ENCODE data around the gene ARHGAP44.

ARHGAP44 gene

GRCh38 chr17:13024526-13025257 is 235.4 kb downstream of the ARHGAP44 start (continued):
- TF ChIP-seq ZNF529 (tag by site-specific recombination; IDR thresholded peaks at IDR 0.05; ENCODE audit: insufficient replicate concordance) (no peak), ZNF707 (tag by site-specific recombination; IDR thresholded peaks at IDR 0.05) (0 out of 2 replicates have a peak, but pooled peaks have one; percentile 40), MZF1 (tag by site-specific recombination; IDR thresholded peaks at IDR 0.05; ENCODE audit: borderline replicate concordance) (0 out of 2 replicates have a peak, but pooled peaks have one; percentile 64), ZSCAN4 (tag by site-specific recombination; IDR thresholded peaks at IDR 0.05) (peak; percentile 97), SP3 (tag by site-specific recombination; IDR thresholded peaks at IDR 0.05) (peak; percentile 33; the same call in 1 of the 2 replicates), ZBTB48 (tag by site-specific recombination; IDR thresholded peaks at IDR 0.05) (peak; percentile 82; the same call in 1 of the 2 replicates), ZNF335 (tag by site-specific recombination; conservative IDR thresholded peaks at IDR 0.05) (peak; percentile 60)

GRCh38 chr17:13025258-13025627 is 235.9 kb downstream of the ARHGAP44 start:
- H3K9me3 ChIP-seq (ENCODE audit: control insufficient read depth, insufficient read depth, low read depth, low read length), result no peaks in the 10 kb centered on the region
- no peak overlapping the region for H3K27ac ChIP-seq (ENCODE audit: extremely low read depth, low read depth, low read length)
- H3K4me1 ChIP-seq (ENCODE audit: control insufficient read depth, insufficient read depth, low read length), result no peaks in the 10 kb centered on the region
- no peaks in the 10 kb centered on the region for H3K36me3 ChIP-seq (ENCODE audit: control insufficient read depth in 2 of 2, insufficient read depth in 1 of 2, low read length in 2 of 2)
- TF ChIP-seq ZNF404 (tag by site-specific recombination; IDR thresholded peaks at IDR 0.05), result no peak
- 0 out of 2 replicates have a peak, but pooled peaks have one; percentile 8 for TF ChIP-seq ZNF398 (tag by site-specific recombination; IDR thresholded peaks at IDR 0.05)
- ChIA-PET POLR2A (no interaction called here), CTCF (interaction anchor here (0.5 to 1.6 kb wide), 7 partner anchors 10 to 844 kb away, joined by 3 to 6 read pairs (median 3); no protein-coding TSS in a partner anchor)
- no peak overlapping the region for H3K4me3 ChIP-seq (ENCODE audit: low read depth, low read length)

- POLR2A ChIA-PET, result no interaction called here
- Histone ChIP-seq H3K36me3 (ENCODE audit: control insufficient read depth in 2 of 2, insufficient read depth in 1 of 2, low read length in 2 of 2) (no peaks in the 10 kb centered on the region), H3K27ac (ENCODE audit: extremely low read depth, low read depth, low read length) (no peak overlapping the region), H3K4me1 (ENCODE audit: control insufficient read depth, insufficient read depth, low read length) (no peaks in the 10 kb centered on the region), H3K4me3 (ENCODE audit: low read depth, low read length) (no peak overlapping the region), H3K9me3 (ENCODE audit: control insufficient read depth, insufficient read depth, low read depth, low read length) (no peaks in the 10 kb centered on the region)
- CTCF ChIA-PET, result no interaction called here
- TF ChIP-seq ZNF596 (tag by site-specific recombination; IDR thresholded peaks at IDR 0.05), result 0 out of 2 replicates have a peak, but pooled peaks have one; percentile 9
- TF ChIP-seq ZNF398 (tag by site-specific recombination; IDR thresholded peaks at IDR 0.05), result 0 out of 2 replicates have a peak, but pooled peaks have one; percentile 0
- peak; percentile 93 for TF ChIP-seq ZNF366 (tag by site-specific recombination; conservative IDR thresholded peaks at IDR 0.05)
- peak; percentile 100 for TF ChIP-seq PRDM1 (tag by site-specific recombination; IDR thresholded peaks at IDR 0.05)
- no peak for TF ChIP-seq GLIS2 (tag by site-specific recombination; IDR thresholded peaks at IDR 0.05)
- TF ChIP-seq ZNF658 (tag by site-specific recombination; IDR thresholded peaks at IDR 0.05), result no peak
- no peak for TF ChIP-seq ELK4 (IDR thresholded peaks at IDR 0.05; ENCODE audit: borderline replicate concordance, low read depth, low read length)
These were observed 236.4 kb downstream of the ARHGAP44 start for GRCh38 chr17:13025687-13026086.

All from HEK293 (cell line).